ENCODE data around the gene NOTUM. TPM values are rescaled to one million over a fixed set of nuclear protein-coding genes. Genes with fewer than 3 reads are reported as not detected.

Gene NOTUM
- total RNA-seq, 1 donor: 0.27 TPM

- DNase-seq (ENCODE audit: low read depth in 2 of 3, low spot score in 2 of 3): no peak
Observed at GRCh38 chr17:81980122-81980521, 19.1 kb upstream of the NOTUM start.

DNA sequence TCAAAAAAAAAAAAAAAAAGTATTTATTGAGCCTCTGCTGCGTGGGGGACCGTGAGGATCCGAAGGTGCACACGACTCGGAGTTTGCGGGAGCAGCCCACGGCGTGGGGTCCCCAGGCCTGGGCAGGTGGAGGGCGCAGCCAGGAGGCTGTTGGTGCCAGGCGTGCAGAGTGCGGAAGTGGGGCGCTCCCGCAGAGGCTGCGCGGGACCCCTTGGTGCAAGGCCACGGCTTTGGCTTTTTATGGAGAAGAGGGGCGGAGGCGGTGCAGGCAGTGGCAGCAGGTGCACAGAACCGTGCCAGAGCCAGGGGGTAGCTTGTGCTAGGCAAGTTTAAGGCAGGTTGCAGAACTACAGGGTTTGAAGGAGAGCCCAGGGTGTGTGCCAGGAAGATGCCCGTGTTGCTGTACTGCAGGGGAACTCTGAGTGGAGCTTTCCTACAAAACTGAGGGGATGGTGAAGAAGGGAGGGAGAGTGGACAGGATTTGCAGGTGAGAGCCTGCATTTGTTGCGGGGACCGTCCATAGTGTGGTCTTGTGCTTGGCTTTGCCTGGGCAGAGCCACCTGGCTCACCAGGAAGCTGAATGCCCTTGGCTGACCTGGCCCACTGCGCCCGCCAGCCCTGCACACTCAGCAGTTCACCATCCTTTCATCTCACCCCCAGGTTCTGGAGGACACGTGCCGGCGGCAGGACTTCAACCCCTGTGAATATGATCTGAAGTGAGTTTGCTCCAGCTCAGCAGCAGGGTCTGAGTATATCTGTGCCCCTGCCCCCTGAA is 17.7 kb upstream of the NOTUM start:
- DNase-seq (ENCODE audit: low read depth in 2 of 3, low spot score in 2 of 3): no peak

- peak; percentile 88 to 89 (median 89) for DNase-seq (ENCODE audit: low read depth in 2 of 3, low spot score in 2 of 3)
Observed at GRCh38 chr17:81977211-81977808, 16.3 kb upstream of the NOTUM start, which contains the start of gene ASPSCR1. TSS of gene ASPSCR1 (plus strand) at chr17:81977629. CDS start at chr17:81977647, 18 bp downstream.

GRCh38 chr17:81976332-81977210 is 15.6 kb upstream of the NOTUM start:
- no peak for DNase-seq (ENCODE audit: low read depth in 2 of 3, low spot score in 2 of 3)

DNA sequence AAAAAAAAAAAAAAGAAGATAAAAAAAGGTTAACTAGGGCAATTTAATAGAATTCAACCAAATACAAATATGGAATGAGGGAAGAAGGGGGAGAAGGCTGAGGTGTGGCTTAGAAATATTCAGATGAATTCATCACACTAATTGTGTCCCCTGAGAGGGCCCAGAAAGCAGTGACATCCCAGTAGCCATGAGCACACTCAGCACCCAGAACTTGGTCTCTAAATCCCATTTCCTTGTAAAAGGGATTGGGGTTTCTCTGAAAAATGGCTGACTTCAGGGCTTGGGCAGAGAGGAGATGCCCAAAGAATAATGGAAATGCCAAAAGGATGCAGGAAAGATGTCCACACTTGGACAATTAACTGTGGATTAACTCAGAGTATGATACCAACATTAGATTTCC is 12.4 kb upstream of the NOTUM start:
- DNase-seq (ENCODE audit: low read depth in 2 of 3, low spot score in 2 of 3): no peak

- DNase-seq (ENCODE audit: low read depth in 2 of 3, low spot score in 2 of 3): no peak
Observed at GRCh38 chr17:81968850-81969812, 8.1 kb upstream of the NOTUM start.

GRCh38 chr17:81968396-81968745 is 7.4 kb upstream of the NOTUM start:
- no peak for DNase-seq (ENCODE audit: low read depth in 2 of 3, low spot score in 2 of 3)

DNA sequence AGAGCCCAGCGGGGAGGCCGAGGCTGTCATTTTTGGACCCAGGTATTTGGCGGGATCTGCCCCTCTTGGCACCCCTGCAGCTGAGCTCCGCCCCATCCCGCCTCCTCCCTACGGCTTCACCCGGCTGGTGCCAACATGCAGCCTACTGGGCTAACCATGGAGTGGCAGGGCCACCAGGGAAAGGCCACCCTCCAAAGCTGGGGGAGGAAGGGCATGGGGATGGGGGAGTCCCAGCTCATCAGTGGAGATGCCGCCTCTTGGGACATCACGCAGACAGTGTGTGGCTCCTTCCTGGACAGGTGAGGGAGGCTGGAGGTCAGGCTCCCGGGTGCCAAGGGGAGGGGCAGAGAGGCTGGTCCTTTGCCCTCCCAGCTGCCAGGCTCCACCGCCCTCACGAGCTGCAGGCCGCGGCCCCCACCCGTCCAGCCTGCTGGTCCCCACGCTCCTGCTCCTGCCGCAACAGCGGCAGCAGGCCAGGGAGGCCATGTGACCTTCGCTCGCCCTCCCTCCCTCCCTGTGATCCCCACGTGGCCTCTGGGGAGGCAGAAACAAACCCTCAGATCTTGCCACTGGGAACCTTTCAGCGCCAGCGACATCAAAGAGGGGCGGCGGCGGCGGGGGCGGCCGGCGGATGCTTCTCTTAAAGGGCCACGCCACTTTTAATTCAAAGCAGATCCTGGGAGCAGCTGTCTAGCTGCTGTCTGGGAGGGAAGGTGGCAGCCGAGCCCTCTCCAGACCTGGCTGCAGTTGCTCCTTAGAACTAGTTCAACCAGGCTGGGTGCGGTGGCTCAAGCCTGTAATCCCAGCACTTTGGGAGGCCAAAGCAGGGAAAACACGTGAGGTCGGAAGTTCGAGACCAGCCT is 6.8 kb upstream of the NOTUM start:
- DNase-seq (ENCODE audit: low read depth in 2 of 3, low spot score in 2 of 3): peak; percentile 76 to 88 (median 86)

GRCh38 chr17:81967244-81967532 is 6.2 kb upstream of the NOTUM start:
- DNase-seq (ENCODE audit: low read depth in 2 of 3, low spot score in 2 of 3): no peak

- DNase-seq (ENCODE audit: low read depth in 2 of 3, low spot score in 2 of 3): peak in 2 of 3 donors; percentile 69 to 88
Observed at GRCh38 chr17:81966343-81967243, 5.6 kb upstream of the NOTUM start.

DNA sequence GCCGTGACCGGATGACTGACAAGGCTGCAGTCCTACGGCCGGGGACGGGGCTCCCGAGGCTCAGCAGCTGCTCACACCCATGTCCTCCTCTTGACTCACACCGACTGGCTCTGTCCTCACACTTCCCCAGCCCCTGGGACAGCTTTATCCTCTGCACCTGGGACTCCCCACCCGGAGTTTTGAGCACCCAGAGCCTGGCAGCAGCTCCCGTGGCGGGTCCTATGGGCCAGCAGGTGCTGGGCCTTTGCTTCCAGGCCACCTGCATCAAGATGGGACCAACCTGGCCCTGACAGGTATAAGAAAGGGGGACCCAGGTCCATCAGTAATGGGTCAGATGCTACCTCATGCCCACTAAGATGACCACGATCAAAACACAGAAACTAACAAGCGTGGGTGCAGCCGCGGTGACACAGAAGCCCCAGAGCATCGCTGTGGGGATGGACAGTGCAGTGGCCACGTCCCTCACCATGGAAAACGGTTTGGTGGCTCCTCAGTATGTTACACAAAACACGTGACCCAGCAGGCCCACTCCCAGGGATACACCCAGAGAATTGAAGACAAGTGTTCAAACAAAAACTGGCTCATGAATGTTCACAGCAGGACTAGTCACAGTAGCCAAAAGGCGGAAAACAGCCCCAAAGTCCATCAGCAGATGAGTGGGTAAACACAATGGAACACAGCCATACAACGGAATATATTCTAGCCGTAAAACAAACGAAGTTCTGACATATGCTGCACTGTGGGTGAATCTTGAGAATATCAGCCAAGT is 3.3 kb upstream of the NOTUM start:
- DNase-seq (ENCODE audit: low read depth in 2 of 3, low spot score in 2 of 3): no peak

- no peak for DNase-seq (ENCODE audit: low read depth in 2 of 3, low spot score in 2 of 3)
Observed at GRCh38 chr17:81962499-81963441, 1.8 kb upstream of the NOTUM start.

DNA sequence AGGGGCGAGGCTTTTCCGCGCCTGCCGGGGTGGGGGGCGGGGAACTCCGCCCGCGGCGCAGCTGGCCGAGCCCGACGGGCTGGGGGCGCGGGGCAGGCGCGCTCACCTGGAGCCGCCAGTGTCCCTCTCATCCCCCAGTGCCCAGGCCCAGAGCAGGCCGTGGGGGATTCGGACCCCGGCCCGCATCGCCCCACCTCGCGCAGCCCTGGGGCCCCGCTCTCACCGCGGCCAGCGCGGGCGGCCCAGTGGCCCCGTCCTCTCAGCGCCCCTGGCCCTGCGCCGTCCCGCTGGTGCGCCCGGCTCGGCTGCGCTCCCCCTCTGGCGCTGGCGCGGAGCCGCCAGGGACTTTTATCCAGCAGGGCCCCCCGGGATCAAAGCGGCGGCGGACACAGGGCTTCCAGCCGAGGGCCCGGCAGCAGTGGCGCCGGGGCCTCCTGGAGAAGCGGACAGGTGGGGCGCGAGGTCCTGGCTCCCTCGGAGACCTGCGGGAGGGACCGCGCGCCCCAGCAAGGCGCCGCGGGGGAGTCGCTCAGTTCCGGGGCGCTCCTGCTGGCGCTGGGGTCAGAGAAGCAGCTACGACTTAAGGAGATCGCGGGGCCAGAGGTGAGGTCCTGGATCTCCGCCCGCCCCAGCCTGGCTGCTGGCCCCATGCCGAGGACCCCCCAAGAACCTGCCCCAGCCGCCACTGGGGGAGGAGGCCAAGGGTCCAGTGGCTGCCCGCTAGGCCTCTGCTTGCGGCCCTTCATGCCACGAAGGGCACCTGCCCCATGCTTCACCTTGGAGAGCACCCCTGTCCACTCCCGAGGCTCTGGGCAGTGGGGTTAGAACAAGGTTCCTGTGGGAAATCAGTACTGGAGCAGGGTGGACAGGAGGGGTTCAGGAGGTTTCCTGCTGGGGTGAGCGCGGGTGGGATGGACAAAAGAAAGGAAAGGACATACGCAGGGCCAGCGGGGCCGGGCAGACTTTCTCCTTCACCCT is 823 bp upstream of the NOTUM start:
- no peak for DNase-seq (ENCODE audit: low read depth in 2 of 3, low spot score in 2 of 3)

DNA sequence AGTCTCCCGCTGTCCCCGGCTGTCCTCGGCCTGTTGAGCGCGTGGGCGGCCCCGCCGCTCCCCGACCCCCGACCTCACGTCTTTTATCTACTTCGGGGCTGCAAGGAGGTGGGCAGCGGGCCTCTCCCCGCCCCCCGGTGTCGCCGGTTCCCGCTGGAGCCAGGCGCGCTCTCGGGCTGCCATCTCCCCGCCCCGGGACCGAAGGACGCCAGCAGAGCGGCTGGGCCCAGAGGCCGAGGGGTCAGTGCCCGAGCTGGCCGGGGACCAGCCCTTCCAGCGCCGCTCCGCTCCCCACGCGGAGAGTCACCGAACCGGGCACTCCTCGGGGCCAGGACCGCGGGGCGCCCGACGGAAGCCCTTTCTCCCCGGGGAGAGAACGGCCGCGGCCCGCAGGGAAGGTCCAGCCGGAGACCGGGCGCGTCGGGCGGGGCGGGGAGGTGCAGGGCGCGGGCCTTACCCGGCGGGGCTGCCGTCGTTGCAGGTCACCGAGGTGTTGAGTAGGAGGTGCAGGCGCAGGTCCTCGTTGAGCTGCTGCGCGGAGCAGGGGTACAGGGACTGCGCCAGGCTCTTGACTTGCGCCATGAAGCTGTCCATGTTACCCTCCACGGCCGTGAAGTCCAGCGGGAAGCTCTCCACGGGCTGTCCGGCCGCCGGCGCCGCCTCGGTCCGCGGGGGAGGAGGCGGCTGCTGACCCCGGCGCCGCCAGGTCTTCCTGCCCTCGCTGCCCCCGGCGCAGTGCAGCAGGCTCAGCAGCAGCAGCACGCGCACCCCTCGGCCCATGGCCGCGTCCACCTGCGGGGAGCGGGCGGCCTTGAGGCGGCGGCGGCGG is 643 bp downstream of the NOTUM start:
- no peak for DNase-seq (ENCODE audit: low read depth in 2 of 3, low spot score in 2 of 3)

Data from hematopoietic multipotent progenitor cell (in vitro differentiated cells).